OCI-LY1 (cell line): ENCODE data around the gene TXNIP.

Experiments
- H2AFZ ChIP-seq: fragments of 200-600 bp; sonication (generic), shearing (Covaris generic); 2 replicates; pipeline ENCODE4 v1.6.0; 2014; ENCODE audit warnings: antibody characterized with exemption, mild to moderate bottlenecking, low read length
- H3F3A ChIP-seq: fragments of 200-600 bp; sonication (generic), shearing (Covaris generic); 2 replicates; pipeline ENCODE4 v1.6.0; 2014; ENCODE audit warnings: mild to moderate bottlenecking, antibody characterized with exemption, low read length, moderate library complexity; ENCODE audit not compliant: insufficient read depth
- H3K27ac ChIP-seq: fragments of 200-600 bp; sonication (generic); 2 replicates; pipeline ENCODE4 v1.5.1; 2014; ENCODE audit warnings: low read length, mixed run types, mild to moderate bottlenecking, low read depth; ENCODE audit not compliant: poor library complexity, severe bottlenecking
- H3K27me3 ChIP-seq: fragments of 200-600 bp; sonication (generic); 2 replicates; pipeline ENCODE4 v1.6.0; 2014; ENCODE audit warnings: antibody characterized with exemption, mild to moderate bottlenecking, low read length, moderate library complexity; ENCODE audit not compliant: insufficient read depth
- H3K36me3 ChIP-seq: fragments of 200-600 bp; sonication (generic); 2 replicates; pipeline ENCODE4 v1.6.1; 2014; ENCODE audit warnings: mild to moderate bottlenecking, antibody characterized with exemption, low read length, moderate library complexity, mixed read lengths; ENCODE audit not compliant: insufficient read depth
- H3K4me1 ChIP-seq: fragments of 200-600 bp; sonication (generic); 2 replicates; pipeline ENCODE4 v1.5.1; 2014; ENCODE audit warnings: mild to moderate bottlenecking, low read length, moderate library complexity; ENCODE audit not compliant: insufficient read depth, severe bottlenecking
- H3K4me2 ChIP-seq: fragments of 200-600 bp; sonication (generic), shearing (Covaris generic); 2 replicates; pipeline ENCODE4 v1.6.1; 2014; ENCODE audit warnings: low read length
- H3K4me3 ChIP-seq: fragments of 200-600 bp; sonication (generic); 2 replicates; pipeline ENCODE4 v1.5.1; 2014; ENCODE audit warnings: low read length, low read depth, mild to moderate bottlenecking, mixed read lengths; ENCODE audit not compliant: poor library complexity, severe bottlenecking
- H3K79me2 ChIP-seq: fragments of 200-600 bp; shearing (Covaris generic); 2 replicates; pipeline ENCODE4 v1.6.1; 2016; ENCODE audit warnings: mixed run types, low read length, mixed read lengths; ENCODE audit not compliant: insufficient read depth
- H3K9ac ChIP-seq: fragments of 200-600 bp; sonication (generic), shearing (Covaris generic); 2 replicates; pipeline ENCODE4 v1.6.1; 2014; ENCODE audit warnings: mild to moderate bottlenecking, low read length, mixed read lengths
- H3K9me2 ChIP-seq: fragments of 200-600 bp; sonication (generic), shearing (Covaris generic); 2 replicates; pipeline ENCODE4 v1.6.1; 2014; ENCODE audit warnings: low read depth, mild to moderate bottlenecking, low read length, mixed read lengths
- H3K9me3 ChIP-seq: fragments of 200-600 bp; shearing (Covaris generic); 2 replicates; pipeline ENCODE4 v1.6.1; 2014; ENCODE audit warnings: low read length, mixed read lengths
- H4K20me1 ChIP-seq: fragments of 200-600 bp; sonication (generic), shearing (Covaris generic); 2 replicates; pipeline ENCODE4 v1.6.0; 2016; ENCODE audit warnings: mild to moderate bottlenecking, low read length; ENCODE audit not compliant: insufficient read depth
- EZH2 ChIP-seq: fragments of 200-600 bp; sonication (generic), shearing (Covaris generic); IDR thresholded peaks from 2 replicates; pipeline ENCODE4 v1.8.0; 2017; ENCODE audit warnings: borderline replicate concordance, mixed run types, mild to moderate bottlenecking, antibody characterized with exemption, low read length, moderate library complexity, mixed read lengths
- TF ChIP-seq, protein P1 (sequence below): fragments of 200-600 bp; sonication (generic), shearing (Covaris generic); IDR thresholded peaks from 2 replicates; pipeline ENCODE4 v1.5.1; 2017; ENCODE audit warnings: mild to moderate bottlenecking, antibody characterized with exemption, low read length, moderate library complexity, mixed read lengths

The TXNIP gene, protein sequence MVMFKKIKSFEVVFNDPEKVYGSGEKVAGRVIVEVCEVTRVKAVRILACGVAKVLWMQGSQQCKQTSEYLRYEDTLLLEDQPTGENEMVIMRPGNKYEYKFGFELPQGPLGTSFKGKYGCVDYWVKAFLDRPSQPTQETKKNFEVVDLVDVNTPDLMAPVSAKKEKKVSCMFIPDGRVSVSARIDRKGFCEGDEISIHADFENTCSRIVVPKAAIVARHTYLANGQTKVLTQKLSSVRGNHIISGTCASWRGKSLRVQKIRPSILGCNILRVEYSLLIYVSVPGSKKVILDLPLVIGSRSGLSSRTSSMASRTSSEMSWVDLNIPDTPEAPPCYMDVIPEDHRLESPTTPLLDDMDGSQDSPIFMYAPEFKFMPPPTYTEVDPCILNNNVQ

DNA sequence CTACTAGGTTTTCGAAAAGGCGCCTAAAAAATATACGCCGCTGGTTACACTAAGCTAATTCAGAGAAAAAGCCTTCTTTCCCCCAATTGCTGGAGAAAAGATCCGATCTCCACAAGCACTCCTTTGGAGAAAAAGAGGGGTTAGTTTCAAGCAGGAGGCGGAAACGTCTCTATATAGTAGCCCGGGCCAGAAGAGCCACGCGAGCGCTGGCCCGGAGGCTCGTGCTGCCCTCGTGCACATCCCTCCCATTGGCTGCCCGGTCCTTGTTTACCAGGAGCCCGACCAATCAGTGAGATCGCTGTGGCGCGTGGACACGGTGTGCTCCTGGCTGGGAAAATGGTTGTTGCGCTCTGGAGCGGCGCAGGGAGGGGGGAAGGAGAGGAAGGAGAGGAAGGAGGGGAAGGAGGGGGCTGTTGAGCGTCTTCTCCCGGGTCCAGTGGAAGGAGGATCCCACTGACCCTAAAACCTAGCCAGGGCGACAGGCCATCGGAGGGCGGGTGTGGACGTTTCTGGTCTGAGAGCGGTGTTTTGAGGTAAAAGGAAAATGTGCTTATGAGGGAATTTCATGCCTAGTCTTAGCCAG is at the start of gene TXNIP:
Gene TXNIP (minus strand): TSS at position 147 of the 583 bp plus-strand sequence. CDS start 313 bp downstream, outside the sequence.
- Histone ChIP-seq H3K4me3 (peak within 1 kb of the TSS; percentile 99), H3K79me2 (peaks cover 27% of the 10 kb centered on the region), H4K20me1 (no peaks in the 10 kb centered on the region), H3K9me2 (no peaks in the 10 kb centered on the region), H3K27me3 (no peaks in the 10 kb centered on the region), H2AFZ (no peak within 1 kb of the TSS), H3K36me3 (peaks cover 40% of the 10 kb centered on the region), H3K4me1 (peaks cover 76% of the 10 kb centered on the region), H3F3A (peaks cover 32% of the 10 kb centered on the region), H3K27ac (peak within 1 kb of the TSS; percentile 98), H3K9ac (peak within 1 kb of the TSS; percentile 98), H3K9me3 (no peaks in the 10 kb centered on the region), H3K4me2 (peak within 1 kb of the TSS; percentile 89)
- TF ChIP-seq EZH2: no peak
- TF ChIP-seq, protein P1, sequence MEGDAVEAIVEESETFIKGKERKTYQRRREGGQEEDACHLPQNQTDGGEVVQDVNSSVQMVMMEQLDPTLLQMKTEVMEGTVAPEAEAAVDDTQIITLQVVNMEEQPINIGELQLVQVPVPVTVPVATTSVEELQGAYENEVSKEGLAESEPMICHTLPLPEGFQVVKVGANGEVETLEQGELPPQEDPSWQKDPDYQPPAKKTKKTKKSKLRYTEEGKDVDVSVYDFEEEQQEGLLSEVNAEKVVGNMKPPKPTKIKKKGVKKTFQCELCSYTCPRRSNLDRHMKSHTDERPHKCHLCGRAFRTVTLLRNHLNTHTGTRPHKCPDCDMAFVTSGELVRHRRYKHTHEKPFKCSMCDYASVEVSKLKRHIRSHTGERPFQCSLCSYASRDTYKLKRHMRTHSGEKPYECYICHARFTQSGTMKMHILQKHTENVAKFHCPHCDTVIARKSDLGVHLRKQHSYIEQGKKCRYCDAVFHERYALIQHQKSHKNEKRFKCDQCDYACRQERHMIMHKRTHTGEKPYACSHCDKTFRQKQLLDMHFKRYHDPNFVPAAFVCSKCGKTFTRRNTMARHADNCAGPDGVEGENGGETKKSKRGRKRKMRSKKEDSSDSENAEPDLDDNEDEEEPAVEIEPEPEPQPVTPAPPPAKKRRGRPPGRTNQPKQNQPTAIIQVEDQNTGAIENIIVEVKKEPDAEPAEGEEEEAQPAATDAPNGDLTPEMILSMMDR: no peak

DNA sequence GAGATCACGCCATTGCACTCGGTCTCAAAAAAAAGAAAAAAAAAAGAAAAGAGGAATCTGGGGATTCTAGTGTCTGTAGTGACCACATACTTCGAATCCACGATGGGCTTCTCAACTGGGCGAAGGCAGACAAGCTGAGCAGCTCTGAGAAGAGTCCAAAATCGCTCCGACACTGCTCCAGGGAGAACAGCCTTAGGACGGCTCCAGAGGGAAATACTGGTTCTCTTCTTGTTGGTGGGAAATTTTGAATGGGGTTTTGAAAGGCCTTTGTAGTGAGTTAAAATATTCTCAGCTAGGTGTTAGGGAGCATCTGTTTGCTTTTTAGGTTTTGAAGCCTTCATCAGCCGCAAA is 43.4 kb upstream of the TXNIP start:
- H3K4me1 ChIP-seq: peaks cover 13% of the 10 kb centered on the region
- H3F3A ChIP-seq: 0 out of 2 replicates have a peak, but pooled peaks cover 6% of the 10 kb centered on the region
- H3K79me2 ChIP-seq: no peaks in the 10 kb centered on the region
- TF ChIP-seq, protein P1: no peak
- TF ChIP-seq EZH2: no peak
- H3K9me3 ChIP-seq: no peaks in the 10 kb centered on the region
- no peaks in the 10 kb centered on the region for H4K20me1 ChIP-seq
- no peak overlapping the region for H3K4me3 ChIP-seq
- no peak overlapping the region for H2AFZ ChIP-seq
- no peaks in the 10 kb centered on the region for H3K9me2 ChIP-seq
- no peaks in the 10 kb centered on the region for H3K27me3 ChIP-seq
- no peak overlapping the region for H3K9ac ChIP-seq
- no peaks in the 10 kb centered on the region for H3K36me3 ChIP-seq
- H3K27ac ChIP-seq: no peak overlapping the region
- H3K4me2 ChIP-seq: no peak overlapping the region

- H2AFZ ChIP-seq: peak overlapping the region; percentile 14; the same call in 1 of the 2 replicates
- TF ChIP-seq, protein P1: no peak
- no peak for TF ChIP-seq EZH2
- peak overlapping the region; percentile 67 for H3K4me3 ChIP-seq
- H3F3A ChIP-seq: 0 out of 2 replicates have a peak, but pooled peaks cover 6% of the 10 kb centered on the region
- no peaks in the 10 kb centered on the region for H3K36me3 ChIP-seq
- H3K4me1 ChIP-seq: peaks cover 27% of the 10 kb centered on the region
- H4K20me1 ChIP-seq: no peaks in the 10 kb centered on the region
- H3K9ac ChIP-seq: peak overlapping the region; percentile 72
- H3K27me3 ChIP-seq: no peaks in the 10 kb centered on the region
- H3K9me2 ChIP-seq: no peaks in the 10 kb centered on the region
- H3K4me2 ChIP-seq: peak overlapping the region; percentile 88
- no peaks in the 10 kb centered on the region for H3K9me3 ChIP-seq
- peak overlapping the region; percentile 85 for H3K27ac ChIP-seq
- no peaks in the 10 kb centered on the region for H3K79me2 ChIP-seq
These were observed 40.7 kb upstream of the TXNIP start for GRCh38 chr1:146036965-146037646.
